ENCODE results near the gene RNF223. TPM values are rescaled to one million over a fixed set of nuclear protein-coding genes. Genes with fewer than 3 reads are reported as not detected.

RNF223 gene
- total and polyA plus RNA-seq, 4 donors, result 0.54 to 2.4 (median 1.4) TPM

DNA sequence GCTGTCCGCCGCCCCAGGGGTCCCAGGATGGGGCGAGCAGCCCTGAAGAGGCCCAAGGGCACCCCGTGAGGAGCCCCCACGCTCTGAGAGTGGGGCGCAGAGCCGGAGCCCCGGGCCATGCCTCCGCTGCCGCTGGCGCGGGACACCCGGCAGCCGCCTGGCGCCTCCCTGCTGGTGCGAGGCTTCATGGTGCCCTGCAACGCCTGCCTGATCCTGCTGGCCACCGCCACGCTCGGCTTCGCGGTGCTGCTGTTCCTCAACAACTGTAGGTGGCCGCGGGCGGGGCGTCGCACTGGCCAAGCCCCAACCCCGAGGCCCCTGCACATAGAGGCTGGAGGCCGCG is 39.7 kb downstream of the RNF223 start:
- H3K4me1 ChIP-seq (ENCODE audit: control insufficient read depth in 5 of 5, insufficient read depth in 5 of 5, low read length in 5 of 5), result peaks cover 0 to 25% (median 5%) of the 10 kb centered on the region in 5 donors
- H3K4me3 ChIP-seq, result no peak overlapping the region
- ATAC-seq (ENCODE audit: insufficient read depth, low FRiP score) (no peak), DNase-seq (no peak)
- 41 to 68% methylated on average over 30 of the region's 30 CpGs for WGBS, 2 donors
- TF ChIP-seq, protein P1, sequence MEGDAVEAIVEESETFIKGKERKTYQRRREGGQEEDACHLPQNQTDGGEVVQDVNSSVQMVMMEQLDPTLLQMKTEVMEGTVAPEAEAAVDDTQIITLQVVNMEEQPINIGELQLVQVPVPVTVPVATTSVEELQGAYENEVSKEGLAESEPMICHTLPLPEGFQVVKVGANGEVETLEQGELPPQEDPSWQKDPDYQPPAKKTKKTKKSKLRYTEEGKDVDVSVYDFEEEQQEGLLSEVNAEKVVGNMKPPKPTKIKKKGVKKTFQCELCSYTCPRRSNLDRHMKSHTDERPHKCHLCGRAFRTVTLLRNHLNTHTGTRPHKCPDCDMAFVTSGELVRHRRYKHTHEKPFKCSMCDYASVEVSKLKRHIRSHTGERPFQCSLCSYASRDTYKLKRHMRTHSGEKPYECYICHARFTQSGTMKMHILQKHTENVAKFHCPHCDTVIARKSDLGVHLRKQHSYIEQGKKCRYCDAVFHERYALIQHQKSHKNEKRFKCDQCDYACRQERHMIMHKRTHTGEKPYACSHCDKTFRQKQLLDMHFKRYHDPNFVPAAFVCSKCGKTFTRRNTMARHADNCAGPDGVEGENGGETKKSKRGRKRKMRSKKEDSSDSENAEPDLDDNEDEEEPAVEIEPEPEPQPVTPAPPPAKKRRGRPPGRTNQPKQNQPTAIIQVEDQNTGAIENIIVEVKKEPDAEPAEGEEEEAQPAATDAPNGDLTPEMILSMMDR (IDR thresholded peaks at IDR 0.05; ENCODE audit: control extremely low read depth, extremely low read depth), result no peak
- H3K36me3 ChIP-seq (ENCODE audit: control insufficient read depth in 4 of 4, insufficient read depth in 4 of 4, low read length in 4 of 4), result peaks cover 0 to 4% (median 0%) of the 10 kb centered on the region in 4 donors
- H3K27ac ChIP-seq (ENCODE audit: low read depth in 1 of 2, low read length in 1 of 2), result no peak overlapping the region
- H3K9me3 ChIP-seq (ENCODE audit: control insufficient read depth in 4 of 4, insufficient read depth in 3 of 4, low read length in 3 of 4), result peaks cover 0 to 2% (median 0%) of the 10 kb centered on the region in 4 donors
- H3K27me3 ChIP-seq (ENCODE audit: control insufficient read depth in 3 of 3, insufficient read depth in 3 of 3, low read length in 2 of 3), result peaks cover 0 to 7% (median 6%) of the 10 kb centered on the region in 3 donors
- no peak overlapping the region for H3K9ac ChIP-seq (ENCODE audit: insufficient read depth in 1 of 2, low read length in 2 of 2)

DNA sequence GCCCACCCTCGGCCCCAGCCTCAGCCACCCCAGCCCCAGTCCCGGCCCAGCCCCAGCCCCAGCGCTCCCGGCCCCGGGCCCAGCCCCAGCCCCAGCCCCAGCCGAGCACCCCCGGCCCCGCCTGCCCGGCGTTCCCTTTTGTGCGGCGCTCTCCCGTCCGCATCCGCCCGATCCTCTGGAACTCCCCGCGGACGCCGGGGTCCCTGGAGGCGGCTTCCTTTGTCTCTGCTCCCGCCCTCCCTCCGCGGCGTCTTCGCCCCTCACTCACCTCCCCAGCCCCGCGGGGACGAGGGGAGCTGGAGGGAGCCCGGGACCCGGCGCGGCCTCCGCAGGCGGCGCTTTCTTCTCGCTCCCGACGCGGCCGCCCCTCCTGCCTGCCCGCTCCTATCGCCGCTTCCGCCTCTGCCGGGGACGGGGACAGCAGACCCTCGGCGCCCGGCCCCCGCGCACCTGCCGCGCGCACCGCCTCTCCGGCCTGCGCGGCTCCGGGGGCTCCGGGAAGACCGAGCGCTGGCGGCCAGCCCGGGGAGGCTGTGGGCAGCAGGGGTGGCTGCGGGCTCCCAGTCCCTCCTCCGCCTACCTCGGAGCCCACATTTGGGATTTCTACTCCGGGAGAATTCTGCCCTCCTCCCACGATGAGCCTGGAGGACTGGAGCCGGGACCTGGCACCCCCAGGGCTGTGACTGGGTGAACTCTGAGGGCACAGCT is 40.2 kb downstream of the RNF223 start:
- Histone ChIP-seq H3K9ac (ENCODE audit: insufficient read depth in 1 of 2, low read length in 2 of 2) (no peak overlapping the region), H3K36me3 (ENCODE audit: control insufficient read depth in 4 of 4, insufficient read depth in 4 of 4, low read length in 4 of 4) (peaks cover 0 to 4% (median 0%) of the 10 kb centered on the region in 4 donors), H3K9me3 (ENCODE audit: control insufficient read depth in 4 of 4, insufficient read depth in 3 of 4, low read length in 3 of 4) (peaks cover 0 to 2% (median 0%) of the 10 kb centered on the region in 4 donors), H3K27ac (ENCODE audit: low read depth in 1 of 2, low read length in 1 of 2) (no peak overlapping the region), H3K27me3 (ENCODE audit: control insufficient read depth in 3 of 3, insufficient read depth in 3 of 3, low read length in 2 of 3) (peaks cover 0 to 3% (median 3%) of the 10 kb centered on the region in 3 donors), H3K4me1 (ENCODE audit: control insufficient read depth in 5 of 5, insufficient read depth in 5 of 5, low read length in 5 of 5) (peaks cover 0 to 25% (median 5%) of the 10 kb centered on the region in 5 donors), H3K4me3 (no peak overlapping the region)
- DNase-seq, result peak in 1 of 3 donors; percentile 13
- whole genome bisulfite sequencing, 2 donors, result 8 to 29% methylated on average over 46 to 71 of the region's 71 CpGs
- TF ChIP-seq, protein P1 (IDR thresholded peaks at IDR 0.05; ENCODE audit: control extremely low read depth, extremely low read depth), result no peak
- no peak for ATAC-seq (ENCODE audit: insufficient read depth, low FRiP score)

DNA sequence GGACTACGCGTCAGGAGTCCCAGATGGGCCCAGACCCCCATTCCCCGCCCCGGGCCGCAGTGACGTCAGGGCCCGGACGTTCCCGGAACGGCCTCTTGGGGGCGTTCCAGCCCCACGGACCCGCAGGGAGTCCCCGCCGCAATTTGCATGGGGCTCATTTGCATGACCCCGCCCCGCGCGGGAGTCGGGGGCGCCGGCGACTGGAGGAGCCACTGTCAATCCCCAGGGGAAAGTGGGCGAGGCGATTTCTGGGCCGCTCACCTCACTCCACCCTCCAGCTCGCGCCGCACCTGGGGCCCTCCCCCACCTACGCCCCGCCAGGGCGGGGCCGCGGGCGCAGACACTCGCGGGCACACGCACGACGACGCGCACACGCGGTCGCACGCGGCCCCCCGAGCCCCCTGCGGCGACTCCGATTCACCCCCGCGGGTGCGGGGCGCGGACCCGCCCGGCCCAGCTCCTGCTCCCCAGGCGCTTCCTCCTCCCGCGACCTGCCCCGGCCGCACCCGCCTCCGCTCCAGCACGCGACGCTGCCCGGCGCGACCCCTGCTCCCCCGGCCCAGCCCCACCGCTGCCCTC is 41.0 kb downstream of the RNF223 start:
- peaks cover 0 to 3% (median 0%) of the 10 kb centered on the region in 3 donors for H3K27me3 ChIP-seq (ENCODE audit: control insufficient read depth in 3 of 3, insufficient read depth in 3 of 3, low read length in 2 of 3)
- peaks cover 0 to 4% (median 0%) of the 10 kb centered on the region in 4 donors for H3K36me3 ChIP-seq (ENCODE audit: control insufficient read depth in 4 of 4, insufficient read depth in 4 of 4, low read length in 4 of 4)
- no peak overlapping the region for H3K9ac ChIP-seq (ENCODE audit: insufficient read depth in 1 of 2, low read length in 2 of 2)
- DNase-seq (peak; percentile 84 to 92 (median 90)), ATAC-seq (ENCODE audit: insufficient read depth, low FRiP score) (peak; percentile 93)
- peaks cover 0 to 25% (median 5%) of the 10 kb centered on the region in 5 donors for H3K4me1 ChIP-seq (ENCODE audit: control insufficient read depth in 5 of 5, insufficient read depth in 5 of 5, low read length in 5 of 5)
- TF ChIP-seq, protein P1 (IDR thresholded peaks at IDR 0.05; ENCODE audit: control extremely low read depth, extremely low read depth), result peak; percentile 54
- peak overlapping the region; percentile 17 for H3K4me3 ChIP-seq
- no peak overlapping the region for H3K27ac ChIP-seq (ENCODE audit: low read depth in 1 of 2, low read length in 1 of 2)
- peaks cover 0 to 2% (median 0%) of the 10 kb centered on the region in 4 donors for H3K9me3 ChIP-seq (ENCODE audit: control insufficient read depth in 4 of 4, insufficient read depth in 3 of 4, low read length in 3 of 4)
- 0 to 2% methylated on average over 29 to 73 of the region's 73 CpGs for WGBS, 2 donors
